Measurements from ENCODE around the gene SYT13. TPM values are rescaled to one million over a fixed set of nuclear protein-coding genes. Genes with fewer than 3 reads are reported as not detected.

The SYT13 gene
- total RNA-seq, 1 experiment from 2014 or later: 120 TPM

GRCh38 chr11:45233121-45233803, 52.9 kb downstream of the SYT13 start:
- in situ Hi-C loops (cut with HindIII; ENCODE audit: low pct_unique_long_range_greater_than_20kb, low sequenced_read_pairs): no loop called here
- DNase-seq (ENCODE audit: low read depth): peak; percentile 44

DNA sequence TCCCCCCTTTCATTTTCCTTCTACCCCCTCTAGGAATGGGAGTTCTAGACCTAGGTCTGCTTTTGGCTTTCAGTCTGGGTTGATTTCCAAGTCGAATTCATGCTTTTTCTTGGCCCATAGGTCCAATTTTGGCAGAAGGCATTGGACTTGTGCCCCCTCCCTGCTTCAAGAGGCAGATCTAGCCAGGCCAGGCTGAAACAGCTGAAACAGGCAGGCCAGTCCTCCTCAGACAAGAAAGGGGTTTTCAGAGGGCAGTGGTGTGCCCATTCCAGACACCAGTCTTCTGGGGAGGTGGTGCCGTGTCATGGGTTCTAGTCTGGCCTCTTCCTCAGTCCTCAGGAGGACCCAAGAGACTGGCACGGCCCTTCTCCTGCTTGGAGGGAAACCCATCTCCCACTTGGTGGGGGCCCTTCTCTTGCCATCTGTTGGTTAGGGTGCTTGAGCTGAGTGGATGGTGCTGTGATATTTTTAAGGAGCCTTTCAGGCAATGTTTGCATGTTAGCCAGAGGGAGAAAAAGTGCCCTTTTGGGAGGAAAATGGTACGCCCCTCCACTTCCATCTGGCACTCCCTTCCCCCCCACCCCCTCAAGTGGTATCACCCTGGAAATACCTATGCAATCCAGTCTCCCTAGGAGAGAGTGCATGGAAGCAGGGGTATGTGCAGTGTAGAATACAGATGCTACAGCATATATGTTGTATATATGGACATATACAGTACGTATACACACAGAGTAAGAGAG, 53.6 kb downstream of the SYT13 start:
- in situ Hi-C loops (cut with HindIII; ENCODE audit: low pct_unique_long_range_greater_than_20kb, low sequenced_read_pairs): no loop called here
- no peak for DNase-seq (ENCODE audit: low read depth)

GRCh38 chr11:45229401-45230020, 56.6 kb downstream of the SYT13 start:
- in situ Hi-C loops (cut with HindIII; ENCODE audit: low pct_unique_long_range_greater_than_20kb, low sequenced_read_pairs): no loop called here
- DNase-seq (ENCODE audit: low read depth): no peak

- DNase-seq (ENCODE audit: low read depth): no peak
- in situ Hi-C loops (cut with HindIII; ENCODE audit: low pct_unique_long_range_greater_than_20kb, low sequenced_read_pairs): no loop called here
Observed at GRCh38 chr11:45227836-45228235, 58.3 kb downstream of the SYT13 start.

- in situ Hi-C loops (cut with HindIII; ENCODE audit: low pct_unique_long_range_greater_than_20kb, low sequenced_read_pairs): no loop called here
- DNase-seq (ENCODE audit: low read depth): no peak
Observed at GRCh38 chr11:45226901-45227300, 59.2 kb downstream of the SYT13 start.

DNA sequence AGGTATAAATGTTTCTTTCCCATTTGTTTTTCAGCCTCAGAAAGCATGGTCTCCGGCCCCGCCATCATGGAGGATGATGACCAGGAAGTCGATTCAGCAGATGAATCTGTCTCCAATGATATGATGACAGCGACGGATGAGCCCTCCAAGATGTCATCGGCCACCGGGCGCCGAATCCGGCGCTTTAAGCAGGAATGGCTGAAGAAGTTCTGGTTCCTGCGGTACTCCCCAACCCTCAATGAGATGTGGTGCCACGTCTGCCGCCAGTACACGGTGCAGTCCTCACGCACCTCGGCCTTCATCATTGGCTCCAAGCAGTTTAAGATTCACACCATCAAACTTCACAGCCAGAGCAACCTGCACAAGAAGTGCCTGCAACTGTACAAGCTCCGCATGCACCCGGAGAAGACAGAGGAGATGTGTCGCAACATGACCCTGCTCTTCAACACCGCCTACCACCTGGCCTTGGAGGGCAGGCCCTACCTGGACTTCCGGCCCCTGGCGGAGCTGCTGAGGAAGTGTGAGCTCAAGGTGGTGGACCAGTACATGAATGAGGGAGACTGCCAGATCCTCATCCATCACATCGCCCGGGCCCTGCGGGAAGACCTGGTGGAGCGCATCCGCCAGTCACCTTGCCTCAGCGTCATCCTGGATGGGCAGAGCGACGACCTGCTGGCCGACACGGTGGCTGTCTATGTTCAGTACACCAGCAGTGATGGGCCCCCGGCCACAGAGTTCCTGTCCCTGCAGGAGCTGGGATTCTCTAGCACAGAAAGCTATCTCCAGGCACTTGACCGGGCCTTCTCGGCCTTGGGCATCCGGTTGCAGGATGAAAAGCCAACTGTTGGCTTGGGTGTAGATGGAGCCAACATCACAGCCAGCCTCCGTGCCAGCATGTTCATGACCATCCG, 59.9 kb downstream of the SYT13 start:
- in situ Hi-C loops (cut with HindIII; ENCODE audit: low pct_unique_long_range_greater_than_20kb, low sequenced_read_pairs): no loop called here
- DNase-seq (ENCODE audit: low read depth): no peak

DNA sequence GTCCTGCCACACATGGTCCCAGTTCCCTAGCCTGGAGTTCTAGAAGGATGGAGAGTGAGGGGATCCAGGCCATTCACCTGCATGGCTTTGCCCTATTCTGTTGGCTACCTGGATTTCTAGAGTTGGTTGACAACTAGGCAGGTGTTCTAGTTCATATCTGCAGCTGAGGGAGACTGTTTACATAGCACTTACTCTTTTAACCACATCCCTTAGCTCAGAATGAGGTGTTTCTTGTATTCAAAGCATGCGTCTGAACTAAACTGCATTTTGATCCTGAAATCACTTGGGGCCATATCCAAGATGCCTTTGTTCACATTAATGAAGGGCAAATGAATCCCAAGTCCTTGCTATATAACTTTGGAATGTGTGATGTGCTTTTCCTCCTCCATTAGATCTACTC, 60.9 kb downstream of the SYT13 start:
- no peak for DNase-seq (ENCODE audit: low read depth)
- in situ Hi-C loops (cut with HindIII; ENCODE audit: low pct_unique_long_range_greater_than_20kb, low sequenced_read_pairs): no loop called here

GRCh38 chr11:45224766-45225165, 61.4 kb downstream of the SYT13 start:
- in situ Hi-C loops (cut with HindIII; ENCODE audit: low pct_unique_long_range_greater_than_20kb, low sequenced_read_pairs): no loop called here
- DNase-seq (ENCODE audit: low read depth): no peak

DNA sequence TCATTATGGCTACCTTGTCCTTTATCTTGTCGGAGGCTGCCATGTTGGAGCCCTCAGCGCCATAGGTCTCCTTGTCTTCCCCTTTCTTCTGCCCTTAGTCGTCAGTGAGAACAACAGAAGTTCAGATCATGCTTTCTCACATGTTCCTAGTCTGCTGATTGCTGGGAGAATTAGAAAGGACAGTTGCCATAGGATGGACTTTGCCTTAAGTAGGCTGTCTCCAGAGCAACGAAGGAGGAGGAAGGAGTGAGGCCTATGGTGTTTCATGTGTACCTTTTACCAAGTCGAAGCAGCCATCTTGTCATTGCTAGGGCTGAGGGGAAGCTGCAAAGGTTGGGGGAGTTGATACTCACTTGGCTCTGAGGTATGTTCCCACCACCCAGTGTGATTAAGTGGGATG, 62.6 kb downstream of the SYT13 start:
- in situ Hi-C loops (cut with HindIII; ENCODE audit: low pct_unique_long_range_greater_than_20kb, low sequenced_read_pairs): no loop called here
- DNase-seq (ENCODE audit: low read depth): no peak

- no peak for DNase-seq (ENCODE audit: low read depth)
- in situ Hi-C loops (cut with HindIII; ENCODE audit: low pct_unique_long_range_greater_than_20kb, low sequenced_read_pairs): no loop called here
Observed at GRCh38 chr11:45219411-45219810, 66.7 kb downstream of the SYT13 start.

DNA sequence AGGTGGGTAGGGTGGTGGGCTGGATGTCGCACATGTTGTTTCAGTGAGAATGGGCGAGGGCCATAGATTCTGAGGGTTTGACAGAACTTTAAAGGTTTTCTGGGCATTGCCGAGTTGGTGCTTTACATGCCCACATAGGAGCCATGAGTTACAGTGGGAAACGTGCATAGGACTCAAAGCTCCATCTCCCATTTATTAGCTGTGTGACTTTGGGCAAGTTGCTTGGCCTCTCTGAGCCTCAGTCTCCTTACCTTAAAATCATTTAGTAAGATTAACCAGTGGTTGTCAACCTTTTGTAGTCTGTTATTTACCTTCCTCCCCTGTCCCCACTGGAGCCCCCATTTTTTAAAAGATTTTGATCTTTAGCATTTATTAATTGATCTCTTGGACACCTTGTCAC, 67.4 kb downstream of the SYT13 start:
- no peak for DNase-seq (ENCODE audit: low read depth)
- in situ Hi-C loops (cut with HindIII; ENCODE audit: low pct_unique_long_range_greater_than_20kb, low sequenced_read_pairs): no loop called here

DNA sequence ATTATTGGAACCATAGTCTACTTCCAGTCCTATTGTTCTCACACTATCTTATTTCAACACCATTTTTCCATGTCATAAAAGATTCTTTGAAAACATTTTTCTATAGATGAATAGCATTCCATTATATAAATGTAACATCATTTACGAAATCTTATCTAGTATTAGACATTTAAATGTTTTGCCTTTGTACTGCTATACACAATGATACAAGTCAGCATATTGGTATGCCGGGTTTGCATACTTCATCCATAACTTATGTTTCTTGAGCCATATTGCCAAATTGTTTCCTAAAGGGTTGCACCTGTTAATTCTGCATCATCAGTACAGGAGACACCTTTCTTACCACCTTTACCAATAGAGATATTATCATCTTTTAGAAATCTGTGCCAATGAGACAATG, 68.2 kb downstream of the SYT13 start:
- in situ Hi-C loops (cut with HindIII; ENCODE audit: low pct_unique_long_range_greater_than_20kb, low sequenced_read_pairs): no loop called here
- DNase-seq (ENCODE audit: low read depth): no peak

DNA sequence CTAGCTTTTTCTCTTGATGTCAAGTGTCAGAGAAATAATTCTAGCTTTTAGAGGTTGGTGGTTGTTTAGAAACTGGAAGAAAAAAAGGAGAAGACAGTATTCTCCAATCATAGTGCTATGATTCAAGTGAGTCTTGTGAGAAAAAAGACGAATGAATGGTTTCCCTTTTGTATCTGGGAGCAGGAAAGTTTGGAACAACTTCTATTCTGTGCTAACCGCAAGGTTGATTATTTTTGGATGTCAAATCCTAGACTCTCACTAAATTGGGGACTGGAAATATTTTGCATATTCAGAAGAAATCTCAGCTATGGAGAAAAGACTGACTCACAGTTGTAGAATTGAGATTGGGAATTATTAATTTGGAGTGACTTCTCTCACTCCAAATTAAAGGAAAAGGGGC, 69.2 kb downstream of the SYT13 start:
- in situ Hi-C loops (cut with HindIII; ENCODE audit: low pct_unique_long_range_greater_than_20kb, low sequenced_read_pairs): no loop called here
- no peak for DNase-seq (ENCODE audit: low read depth)

- DNase-seq (ENCODE audit: low read depth): no peak
- in situ Hi-C loops (cut with HindIII; ENCODE audit: low pct_unique_long_range_greater_than_20kb, low sequenced_read_pairs): no loop called here
Observed at GRCh38 chr11:45216031-45216430, 70.1 kb downstream of the SYT13 start.

GRCh38 chr11:45215098-45215865, 70.9 kb downstream of the SYT13 start:
- in situ Hi-C loops (cut with HindIII; ENCODE audit: low pct_unique_long_range_greater_than_20kb, low sequenced_read_pairs): no loop called here
- no peak for DNase-seq (ENCODE audit: low read depth)

GRCh38 chr11:45213717-45214116, 72.4 kb downstream of the SYT13 start:
- DNase-seq (ENCODE audit: low read depth): no peak
- in situ Hi-C loops (cut with HindIII; ENCODE audit: low pct_unique_long_range_greater_than_20kb, low sequenced_read_pairs): no loop called here

GRCh38 chr11:45213316-45213665, 72.8 kb downstream of the SYT13 start:
- DNase-seq (ENCODE audit: low read depth): no peak

More at GRCh38 chr11:45213316-45213665, 72.8 kb downstream of the SYT13 start:
- in situ Hi-C loops (cut with HindIII; ENCODE audit: low pct_unique_long_range_greater_than_20kb, low sequenced_read_pairs): no loop called here
